Activated CD4-positive, alpha-beta T cell treated with anti-CD3 and anti-CD28 coated beads, Interleukin-2, amount 50 U/mL, for 1 hour (primary cell): ENCODE data around the gene ITIH5.

Experiments
- DNase-seq: peaks from one replicate; pipeline ENCODE4 v3.0.0-alpha.2; 2020

ITIH5 gene

DNA sequence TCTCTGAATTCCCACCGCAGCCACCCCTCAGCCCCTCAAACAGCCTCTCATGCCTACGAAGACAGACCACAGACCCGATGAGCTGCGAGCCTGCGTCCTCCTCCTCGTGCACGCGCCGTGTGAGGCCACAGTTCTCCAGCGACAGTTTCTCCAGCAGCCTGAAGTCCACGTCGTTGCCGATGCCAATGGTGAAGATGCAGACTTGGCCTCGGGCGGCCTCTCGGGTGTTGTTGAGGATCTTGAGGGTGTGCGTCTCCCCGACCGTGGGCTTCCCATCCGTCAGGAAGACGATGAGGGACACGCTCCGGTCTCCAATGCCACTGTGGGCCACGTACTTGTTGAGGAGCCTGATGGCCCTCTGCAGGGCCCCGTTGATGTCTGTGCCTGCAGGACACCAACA, 87.1 kb downstream of the ITIH5 start:
- no peak for DNase-seq

DNA sequence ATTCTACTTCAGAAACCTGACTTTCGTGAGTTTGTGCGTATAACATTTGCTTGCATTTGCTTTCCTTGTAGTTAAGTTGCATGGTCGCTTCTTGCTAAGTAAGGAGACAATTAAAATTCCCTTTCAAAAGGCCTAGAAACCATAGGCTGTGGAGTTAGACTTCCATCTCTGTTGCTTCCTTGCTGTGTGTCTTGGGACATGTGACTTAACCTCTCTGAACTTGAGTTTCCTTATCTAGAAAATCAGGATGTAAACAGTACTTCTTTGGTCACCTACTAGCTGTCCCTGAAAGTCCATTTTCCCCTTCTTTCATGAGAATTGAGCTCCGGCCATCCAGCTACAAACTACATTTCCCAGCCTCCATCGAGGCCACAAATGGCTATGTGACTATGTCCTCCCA, 89.2 kb downstream of the ITIH5 start:
- no peak for DNase-seq

DNA sequence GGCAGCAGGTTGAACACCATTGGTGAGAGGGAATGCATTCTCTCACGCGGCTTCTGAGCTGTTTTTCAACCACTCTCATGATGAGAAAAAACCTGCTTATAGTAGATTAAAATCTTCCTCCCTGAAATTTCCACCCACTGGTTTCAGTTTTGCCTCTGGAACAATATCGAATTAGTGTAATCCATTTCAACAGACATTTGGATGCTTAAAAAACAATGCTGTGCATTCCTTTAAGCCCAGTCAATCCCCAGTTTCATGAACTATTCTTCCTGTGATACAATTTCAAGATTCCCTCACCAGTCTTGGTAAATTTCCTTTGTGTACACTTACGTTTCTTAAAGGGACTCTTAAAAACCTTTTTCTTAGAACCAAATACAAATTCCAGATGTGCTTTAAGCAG, 89.6 kb downstream of the ITIH5 start:
- DNase-seq: no peak

DNA sequence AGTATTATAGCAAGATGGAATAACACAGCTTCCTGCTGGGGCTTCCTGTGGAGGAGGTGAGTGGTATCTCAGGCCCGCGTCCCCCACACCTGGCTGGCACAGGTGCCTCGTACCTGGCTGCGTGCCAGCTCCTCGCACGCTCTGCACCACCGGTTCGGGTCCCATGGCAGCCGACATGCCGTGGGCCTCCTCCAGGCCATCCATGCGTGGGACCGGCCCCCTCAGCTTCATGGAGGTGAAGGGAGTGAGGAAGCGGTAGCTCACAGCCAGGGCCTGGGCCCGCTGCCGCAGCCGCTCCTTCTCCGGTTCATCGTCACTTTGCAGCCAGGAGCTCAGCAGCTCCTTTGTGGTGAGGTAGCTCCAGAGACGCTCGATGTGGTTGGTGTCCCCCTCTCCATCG, 90.4 kb downstream of the ITIH5 start:
- no peak for DNase-seq

DNA sequence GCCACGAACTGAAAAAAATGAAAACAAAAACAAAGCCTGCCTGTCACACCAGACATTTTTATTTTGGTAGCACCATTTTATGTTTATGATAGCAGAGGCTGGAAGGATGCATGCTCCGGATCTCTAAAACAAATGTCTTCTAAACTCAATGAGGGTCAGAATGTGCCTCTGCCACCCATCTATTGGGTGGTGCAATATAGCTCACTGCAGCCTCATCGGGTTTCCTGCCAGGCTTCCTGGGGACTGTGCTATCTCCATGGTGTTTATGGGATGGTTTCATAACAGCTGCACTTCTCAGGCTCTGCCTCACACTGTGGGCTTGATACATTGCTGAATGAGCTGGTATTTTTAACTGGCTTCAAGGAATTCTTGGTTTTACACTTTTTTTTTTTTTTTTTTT, 94.4 kb downstream of the ITIH5 start:
- DNase-seq: no peak

DNA sequence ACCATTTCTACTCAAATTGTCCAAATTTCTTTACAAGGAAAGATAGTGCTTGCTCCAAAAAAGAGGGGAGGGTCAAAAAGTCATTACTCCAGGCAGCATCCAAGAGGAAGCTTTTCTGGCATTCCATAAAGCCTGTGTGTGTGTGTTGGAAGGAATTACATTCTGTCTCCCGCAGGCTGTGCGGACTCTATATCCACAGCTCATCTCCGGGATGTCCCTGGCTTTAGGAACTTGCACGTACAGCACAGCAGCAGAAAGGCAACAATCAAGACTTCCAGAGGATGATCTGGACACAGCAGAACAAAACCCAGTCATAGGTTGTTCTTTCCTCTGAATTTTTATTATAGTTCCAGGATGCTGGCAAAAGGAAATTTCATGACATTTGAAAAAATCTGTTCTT, 94.8 kb downstream of the ITIH5 start:
- DNase-seq: no peak

DNA sequence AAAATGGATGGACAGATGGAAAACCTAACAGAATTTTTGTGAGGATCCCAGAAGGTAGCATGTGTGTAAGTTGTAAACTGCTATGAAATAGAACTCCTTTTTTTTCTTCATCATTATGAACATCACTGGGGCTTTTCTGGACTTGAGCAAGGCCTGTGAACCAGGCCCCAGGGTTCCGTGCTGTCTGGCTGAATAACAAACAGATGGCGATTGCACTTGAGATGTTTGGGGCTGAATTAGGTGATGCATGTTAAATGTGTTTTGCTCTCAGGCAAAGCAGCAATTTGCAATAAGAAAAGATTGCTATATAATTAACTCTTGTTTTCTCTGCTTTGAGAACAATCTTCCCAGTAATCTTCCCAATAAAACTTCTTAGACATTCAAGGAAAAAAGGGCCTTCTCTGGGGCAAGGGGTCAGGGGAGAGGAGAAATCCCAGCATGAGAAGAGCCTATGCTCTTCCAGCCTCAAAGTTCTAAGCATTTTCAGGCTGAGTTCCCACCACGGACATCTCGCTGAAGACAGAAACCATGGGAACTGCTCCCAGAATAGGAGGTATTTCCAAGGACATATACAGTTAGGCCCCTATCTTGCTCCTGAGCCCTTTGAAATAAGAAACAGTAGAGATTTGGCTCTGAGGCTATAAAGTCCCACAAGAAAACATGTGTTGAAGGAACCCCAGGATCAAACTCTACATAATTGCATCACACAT, 98.7 kb downstream of the ITIH5 start:
- DNase-seq: no peak

DNA sequence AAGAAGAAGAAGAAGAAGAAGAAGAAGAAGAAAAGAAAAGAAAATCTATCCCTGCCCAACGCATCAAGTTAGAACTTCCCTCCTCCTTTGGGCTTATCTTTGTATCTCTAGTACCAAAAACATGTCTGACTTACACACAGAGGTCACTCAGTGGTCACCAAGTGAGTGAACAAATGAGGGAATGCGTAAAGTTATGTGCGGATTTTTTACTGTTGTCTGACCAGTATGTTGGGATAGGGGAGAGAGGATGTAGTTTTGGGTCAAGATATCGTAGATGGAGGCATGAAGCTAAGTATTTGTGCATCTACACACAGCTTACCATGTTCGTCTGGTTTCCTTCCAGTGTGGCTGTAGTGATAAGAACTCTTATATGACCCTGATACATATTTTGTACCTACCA, 99.9 kb downstream of the ITIH5 start:
- no peak for DNase-seq

DNA sequence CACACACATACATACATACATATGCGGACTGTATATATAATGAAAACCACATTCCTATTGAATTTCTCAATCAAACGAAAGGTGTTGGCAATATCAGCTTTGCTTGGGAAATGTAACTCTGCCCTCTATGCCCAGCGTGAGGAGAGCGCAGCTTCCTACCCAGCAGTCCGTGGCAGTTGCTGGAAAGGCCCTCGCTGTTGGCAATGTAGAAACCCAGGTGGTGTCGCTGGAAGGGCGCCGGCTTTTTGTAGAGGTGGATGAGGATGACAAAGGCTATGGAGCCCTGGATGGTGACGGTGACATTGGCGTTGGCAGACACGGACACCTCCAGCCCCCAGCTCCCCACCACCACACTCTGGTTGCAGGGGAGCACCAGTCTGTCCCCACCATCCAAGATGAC, 100.9 kb downstream of the ITIH5 start:
- DNase-seq: no peak

DNA sequence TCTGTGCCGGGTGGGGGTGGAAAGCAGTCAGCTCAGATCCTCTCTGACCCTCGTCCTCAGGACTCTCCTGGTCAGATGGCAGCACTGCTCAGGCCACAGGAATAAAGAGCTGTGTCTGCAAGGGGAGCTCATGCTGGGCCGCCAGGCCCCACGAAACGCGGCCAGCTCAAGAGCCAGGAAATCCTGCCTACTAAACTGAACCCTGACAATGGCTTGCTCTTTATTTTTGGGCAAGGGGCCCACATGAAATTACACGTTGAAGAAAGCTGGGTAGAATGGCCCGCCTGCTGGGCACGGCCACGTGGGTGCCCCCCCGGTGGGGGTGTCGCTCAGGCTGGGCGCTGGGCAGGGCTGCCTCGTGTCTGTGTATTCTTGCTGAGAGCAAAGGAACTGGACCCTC, 103.0 kb downstream of the ITIH5 start:
- DNase-seq: no peak

DNA sequence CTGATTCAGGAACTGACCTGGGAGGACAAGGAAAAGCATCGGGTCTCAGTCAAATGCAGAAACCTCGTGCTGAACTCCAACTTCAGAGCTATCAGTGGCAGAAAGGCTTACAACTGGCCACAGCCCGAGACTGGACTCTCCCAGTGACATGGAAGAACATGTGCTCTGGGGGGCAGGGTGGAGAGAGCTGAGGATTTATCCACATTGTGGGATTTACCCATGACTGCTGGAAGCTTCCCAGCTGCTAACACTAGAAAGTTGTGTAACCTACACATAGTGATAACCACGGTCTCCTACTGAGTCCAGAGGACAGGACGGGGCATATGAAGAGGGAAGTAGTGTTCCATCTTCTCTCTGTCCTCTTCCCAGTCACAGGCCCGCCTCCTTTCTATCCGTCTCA, 103.4 kb downstream of the ITIH5 start:
- DNase-seq: no peak

DNA sequence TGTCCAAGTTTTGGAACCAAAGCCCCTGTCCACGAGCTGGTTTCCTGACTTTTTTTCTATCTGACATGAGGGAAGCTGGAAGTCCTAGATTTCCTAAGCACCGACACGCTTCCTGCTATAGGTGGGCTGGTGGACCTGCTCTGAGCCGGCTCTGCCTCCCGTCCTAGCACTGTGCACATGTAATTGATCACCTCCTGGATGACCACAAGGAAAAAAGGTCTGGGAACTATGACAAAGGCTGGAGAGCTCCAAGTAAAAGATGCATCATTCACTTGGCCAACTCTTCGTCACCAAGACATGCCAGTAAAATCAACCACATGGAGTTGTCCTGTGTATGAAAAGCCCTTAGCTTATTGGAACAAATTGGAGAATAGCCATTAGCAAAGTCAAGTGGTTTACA, 104.8 kb downstream of the ITIH5 start:
- DNase-seq: no peak

DNA sequence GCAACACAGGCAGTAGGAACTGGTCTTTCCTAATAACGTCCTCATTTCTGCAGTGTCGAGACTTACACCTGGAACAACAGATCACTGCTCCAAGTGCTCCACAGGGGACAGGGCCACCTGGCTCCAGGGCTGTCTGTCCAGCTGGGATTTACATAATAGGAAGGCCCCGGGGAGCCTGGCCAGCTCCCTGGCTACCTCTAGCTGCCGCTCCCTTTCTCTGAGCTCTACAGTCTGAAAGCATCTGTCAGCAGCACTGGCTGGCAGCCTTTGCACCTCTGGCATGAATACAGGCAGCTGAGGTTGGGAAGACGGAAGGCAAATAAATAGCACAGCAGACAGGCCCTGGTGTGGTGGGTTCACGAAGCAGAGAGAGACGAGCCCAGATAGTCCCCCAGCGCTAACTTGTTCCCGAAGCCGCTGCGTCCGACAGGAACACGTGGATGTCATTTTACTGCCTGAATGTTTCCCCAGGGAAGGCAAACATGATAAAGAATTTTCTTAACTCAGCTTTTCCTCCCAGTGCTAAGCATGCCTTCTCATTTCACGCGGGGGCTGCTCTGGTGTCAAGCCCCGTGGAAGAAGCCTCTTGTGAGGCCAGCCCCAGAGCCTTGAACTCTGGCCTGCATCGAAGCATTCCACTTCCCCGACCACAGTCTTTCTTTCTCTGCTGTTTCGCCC, 105.4 kb downstream of the ITIH5 start:
- DNase-seq: no peak

DNA sequence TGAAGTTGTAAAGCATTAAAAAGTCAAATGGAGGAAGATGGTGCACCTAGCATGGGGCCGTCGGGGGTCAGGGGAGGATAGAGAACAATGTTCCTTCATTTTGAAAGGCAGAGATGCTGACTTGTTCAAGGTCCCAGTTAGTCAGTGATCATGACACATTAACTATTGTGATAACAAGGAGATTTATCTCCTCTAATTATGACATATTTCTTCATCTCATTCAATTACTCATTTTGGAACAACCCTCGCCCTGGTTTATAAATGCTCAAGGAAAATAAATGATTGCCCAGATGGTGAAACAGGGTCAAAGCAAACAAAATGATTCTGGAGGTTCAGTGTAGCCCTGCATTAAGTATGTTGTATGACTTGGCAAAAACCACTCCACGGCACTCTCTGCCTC, 106.2 kb downstream of the ITIH5 start:
- no peak for DNase-seq

DNA sequence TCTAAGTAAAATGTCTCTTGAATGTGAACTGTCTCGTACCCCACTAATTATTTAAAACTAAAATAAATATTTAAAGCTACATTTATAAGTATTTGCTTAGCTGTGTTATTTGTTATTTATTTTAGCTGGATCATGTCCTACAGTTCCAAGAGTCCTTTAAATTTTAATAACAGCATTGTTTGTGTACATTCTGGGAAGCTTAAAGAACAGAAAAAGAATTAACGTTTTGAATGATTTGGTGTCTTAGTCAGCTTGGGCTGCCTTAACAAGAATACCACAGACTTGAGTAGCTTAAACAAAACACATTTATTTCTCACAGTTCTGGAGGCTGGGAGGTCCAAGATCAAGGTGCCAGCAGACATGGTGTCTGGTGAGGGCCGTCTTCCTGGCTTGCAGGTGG, 107.4 kb downstream of the ITIH5 start:
- no peak for DNase-seq

DNA sequence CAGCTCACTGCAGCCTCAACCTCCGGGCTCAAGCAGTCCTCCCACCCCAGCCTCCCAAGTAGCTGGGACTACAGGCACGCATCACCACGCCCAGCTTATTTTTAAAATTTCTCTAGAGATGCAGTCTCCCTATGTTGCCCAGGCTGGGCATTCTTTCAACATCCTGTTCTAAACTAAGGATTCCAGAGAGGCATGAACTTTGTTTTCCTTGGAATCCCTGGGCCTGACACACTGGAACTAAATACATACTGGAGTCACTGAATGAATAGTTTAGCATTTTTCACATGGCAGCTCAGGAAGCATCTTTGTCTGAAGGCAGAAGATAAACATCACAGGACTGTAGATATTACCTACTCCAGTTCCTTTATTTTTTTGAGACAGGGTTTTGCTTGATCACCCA, 108.7 kb downstream of the ITIH5 start:
- DNase-seq: no peak

DNA sequence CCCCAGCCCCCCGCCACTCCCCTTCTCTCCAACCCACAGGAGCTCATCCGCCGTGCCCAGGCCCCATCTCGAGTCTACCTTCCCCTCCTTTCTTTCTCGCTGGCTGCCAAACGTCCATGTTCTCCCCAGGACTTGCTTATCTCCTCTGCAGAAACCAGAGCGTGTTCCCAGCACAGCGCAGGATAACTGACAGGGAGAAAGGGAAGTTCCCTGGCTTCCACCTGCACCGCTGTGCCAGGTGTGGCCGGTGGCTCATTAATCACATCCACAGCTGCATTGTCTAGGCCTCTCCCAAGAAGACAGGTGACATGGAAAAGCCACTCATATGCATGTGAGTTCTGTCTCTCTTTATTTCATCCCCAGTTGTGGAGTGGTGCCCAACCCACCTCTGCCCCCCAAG, 113.2 kb downstream of the ITIH5 start:
- DNase-seq: no peak

DNA sequence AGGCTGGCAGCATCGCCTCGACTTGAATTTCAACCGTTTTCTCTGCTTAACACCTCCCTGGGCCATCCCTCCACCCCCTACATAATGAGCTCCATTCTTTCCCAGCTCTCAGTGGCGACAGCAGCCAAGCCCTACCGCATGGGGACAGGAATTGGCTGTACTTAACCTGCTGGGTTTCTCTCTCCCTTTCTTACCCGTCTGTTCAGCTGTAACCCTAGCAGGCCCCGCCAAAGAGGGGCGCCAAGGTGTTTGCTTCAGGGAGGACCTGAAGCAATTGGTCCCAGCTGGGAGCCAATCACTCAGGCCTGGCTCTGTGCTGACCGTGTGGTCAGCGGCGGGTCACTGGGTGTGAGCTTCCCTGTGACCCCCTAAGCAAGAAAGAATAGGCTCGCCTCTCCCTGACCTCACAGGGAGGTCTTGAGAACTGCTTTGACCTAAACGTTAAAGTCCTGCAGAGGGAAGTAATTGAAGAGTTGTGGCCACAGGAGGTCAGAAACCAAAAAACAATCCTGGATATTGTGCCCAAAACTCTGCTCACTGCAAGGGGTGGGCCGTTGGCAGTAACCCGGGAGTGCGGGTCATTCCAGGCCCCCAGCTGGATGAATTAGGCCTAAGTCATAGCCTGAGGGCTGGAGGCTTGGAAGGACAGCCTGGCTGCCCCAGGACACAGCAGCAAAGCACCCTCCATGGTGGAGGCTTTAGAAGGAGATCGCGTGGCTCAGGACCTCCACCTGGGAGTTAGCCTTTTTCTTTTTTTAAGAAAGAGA, 114.6 kb downstream of the ITIH5 start:
- DNase-seq: no peak

DNA sequence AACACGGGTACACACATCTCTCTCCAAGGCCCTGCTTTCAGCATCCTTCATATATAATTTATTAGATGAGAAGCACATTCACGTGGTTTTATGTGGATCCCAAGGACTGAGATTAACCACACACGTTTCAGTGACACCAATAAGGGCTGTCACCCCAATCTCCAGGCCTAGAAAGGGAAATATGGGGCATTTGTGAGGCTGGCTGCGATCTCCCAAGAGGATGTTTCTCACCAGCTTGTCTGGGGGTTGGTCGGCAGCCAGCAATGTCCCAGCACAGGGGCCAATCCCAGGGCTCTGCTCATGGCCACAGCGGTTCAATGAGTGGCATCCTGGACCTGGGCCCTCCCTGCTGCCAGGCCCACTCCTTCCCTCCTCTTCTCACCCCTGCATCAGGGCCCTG, 115.5 kb downstream of the ITIH5 start:
- no peak for DNase-seq

DNA sequence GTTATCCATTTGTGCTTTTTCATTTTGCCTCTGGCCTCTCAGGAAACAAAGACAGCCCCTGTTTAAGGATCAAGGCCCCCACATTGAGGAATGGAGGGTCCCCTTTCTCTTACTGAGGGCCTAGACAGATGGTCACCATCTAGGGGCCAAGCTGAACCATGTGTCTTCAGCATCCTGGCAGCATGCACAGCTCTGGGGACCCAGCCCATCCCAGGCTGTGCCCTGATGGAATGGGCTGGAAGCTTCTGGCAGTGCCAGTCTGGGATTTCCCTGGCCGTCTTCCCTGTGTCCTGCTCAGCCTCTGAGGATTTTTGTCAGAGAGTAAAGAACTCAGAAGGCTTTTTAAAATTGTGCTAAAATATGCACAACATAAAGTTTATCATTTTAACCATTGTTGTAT, 116.8 kb downstream of the ITIH5 start:
- DNase-seq: no peak

DNA sequence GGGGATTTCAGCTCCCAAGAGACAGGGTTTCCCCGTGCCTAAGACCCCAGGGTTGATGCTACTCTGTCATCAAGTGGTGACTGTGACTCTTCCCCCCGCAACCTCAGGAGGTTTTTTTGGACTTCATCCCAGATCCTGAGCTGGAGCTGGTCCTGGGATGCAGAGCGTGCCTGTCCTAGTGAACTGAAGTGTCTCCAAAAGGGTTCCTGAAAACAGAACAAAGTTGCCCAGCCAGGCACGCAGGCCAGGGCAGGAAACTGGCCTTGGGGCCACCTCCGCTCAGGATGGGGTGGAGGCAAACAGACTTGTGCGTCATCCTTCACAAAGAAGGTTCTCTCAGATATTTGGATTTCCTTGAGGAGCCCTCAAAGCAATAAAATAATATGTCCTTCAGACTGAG, 118.9 kb downstream of the ITIH5 start:
- no peak for DNase-seq

DNA sequence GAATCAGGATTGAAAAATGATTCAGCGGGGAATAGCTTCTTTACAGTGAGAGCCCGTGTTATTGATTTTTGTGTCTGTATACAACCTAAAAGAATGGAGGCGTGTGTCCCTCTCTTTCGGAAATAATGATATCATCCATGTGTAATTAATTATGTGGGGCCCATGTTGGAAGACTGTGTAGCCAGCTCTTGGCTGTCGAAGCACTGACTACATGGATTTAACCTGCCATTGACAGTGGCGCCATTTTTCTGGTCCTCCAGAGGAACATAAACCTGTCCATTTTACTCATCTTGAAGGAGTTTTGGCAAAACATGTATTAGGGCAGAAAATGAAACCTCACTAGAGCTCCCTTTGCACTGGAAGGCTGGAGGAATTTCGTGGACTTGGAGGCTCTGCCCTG, 119.6 kb downstream of the ITIH5 start:
- DNase-seq: no peak

DNA sequence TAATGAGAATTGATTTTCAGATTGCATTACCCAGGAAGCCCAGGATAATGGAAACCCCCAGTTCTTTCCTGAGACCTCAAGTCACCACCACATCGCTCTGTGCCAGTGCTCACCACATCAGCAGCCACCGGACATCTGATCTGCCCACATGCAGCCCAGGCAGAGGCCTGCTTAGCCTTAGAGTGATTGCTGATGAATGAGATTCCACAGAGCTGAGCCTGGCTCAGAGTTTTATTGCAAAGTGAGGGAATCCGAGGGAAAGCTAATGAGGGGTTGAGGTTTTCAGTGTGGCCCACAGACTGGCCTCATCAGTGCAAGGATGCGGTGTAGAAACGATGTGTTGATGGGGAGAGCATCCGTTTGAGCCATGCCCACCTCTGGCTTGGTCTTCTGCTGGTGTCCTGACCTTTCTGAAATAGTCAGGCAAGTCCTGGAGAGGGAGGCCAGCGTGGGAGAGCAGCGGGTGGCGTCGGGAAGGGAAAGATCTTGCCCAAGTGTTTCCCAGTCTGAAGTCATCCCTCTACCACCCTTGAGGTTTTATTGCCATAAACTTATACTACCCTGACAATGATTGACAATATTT, 120.3 kb downstream of the ITIH5 start:
- no peak for DNase-seq

DNA sequence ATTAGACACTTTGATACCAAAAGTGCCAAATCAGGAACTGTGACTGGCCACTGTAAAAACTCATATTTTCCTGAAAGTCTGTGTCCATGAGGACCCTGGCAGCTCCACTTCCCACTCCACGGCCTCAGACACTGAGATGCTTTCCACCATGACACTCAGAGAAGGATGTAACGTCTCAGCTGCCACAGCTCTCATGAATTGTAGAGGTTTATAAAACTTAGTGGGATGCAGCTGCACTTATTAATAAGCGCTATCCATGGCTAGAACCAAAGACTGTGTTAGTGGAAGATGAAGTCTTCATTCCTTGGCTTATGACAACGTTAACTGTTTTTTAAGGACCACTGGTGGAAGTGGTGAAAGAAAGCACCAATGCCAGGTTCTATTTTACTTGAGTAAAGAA, 121.0 kb downstream of the ITIH5 start:
- DNase-seq: no peak
